ENCODE data around the gene DLG2. TPM values are rescaled to one million over a fixed set of nuclear protein-coding genes. Genes with fewer than 3 reads are reported as not detected.

Gene DLG2
- total RNA-seq, 4 donors from 2014 or later, result 0.18 to 8.3 (median 2.5) TPM

- Histone ChIP-seq H3K36me3 (no peaks in the 10 kb centered on the region), H3K4me1 (no peaks in the 10 kb centered on the region), H3K4me3 (no peak overlapping the region), H3K27me3 (no peaks in the 10 kb centered on the region), H3K27ac (no peak overlapping the region), H3K9me3 (no peaks in the 10 kb centered on the region)
- DNase-seq, result no peak
- TF ChIP-seq POLR2A (IDR thresholded peaks at IDR 0.05), result no peak
- no peak for TF ChIP-seq CTCF (IDR thresholded peaks at IDR 0.05)
These were observed 1984.6 kb downstream of the DLG2 start for GRCh38 chr11:83642500-83642899.

GRCh38 chr11:83641511-83641910 lies 1985.6 kb downstream of the DLG2 start:
- Histone ChIP-seq H3K36me3 (no peaks in the 10 kb centered on the region), H3K9me3 (no peaks in the 10 kb centered on the region), H3K4me3 (no peak overlapping the region), H3K27me3 (no peaks in the 10 kb centered on the region), H3K27ac (no peak overlapping the region), H3K4me1 (no peaks in the 10 kb centered on the region)
- TF ChIP-seq POLR2A (IDR thresholded peaks at IDR 0.05), result no peak
- TF ChIP-seq CTCF (IDR thresholded peaks at IDR 0.05), result no peak
- DNase-seq, result no peak

GRCh38 chr11:83639995-83640758 lies 1987.0 kb downstream of the DLG2 start:
- DNase-seq, result no peak
- Histone ChIP-seq H3K27ac (no peak overlapping the region), H3K27me3 (no peaks in the 10 kb centered on the region)

GRCh38 chr11:83635166-83635565 lies 1992.0 kb downstream of the DLG2 start:
- no peak overlapping the region for H3K27ac ChIP-seq
- no peak for TF ChIP-seq CTCF (IDR thresholded peaks at IDR 0.05)
- TF ChIP-seq POLR2A (IDR thresholded peaks at IDR 0.05), result no peak
- H3K36me3 ChIP-seq, result no peaks in the 10 kb centered on the region
- no peaks in the 10 kb centered on the region for H3K27me3 ChIP-seq
- H3K4me3 ChIP-seq, result no peak overlapping the region
- H3K9me3 ChIP-seq, result no peaks in the 10 kb centered on the region
- no peak for DNase-seq
- H3K4me1 ChIP-seq, result no peaks in the 10 kb centered on the region

More at GRCh38 chr11:83639995-83640758, 1987.0 kb downstream of the DLG2 start:
- TF ChIP-seq POLR2A (IDR thresholded peaks at IDR 0.05) (no peak), CTCF (IDR thresholded peaks at IDR 0.05) (no peak)
- no peaks in the 10 kb centered on the region for H3K4me1 ChIP-seq
- H3K9me3 ChIP-seq, result no peaks in the 10 kb centered on the region
- H3K36me3 ChIP-seq, result no peaks in the 10 kb centered on the region
- H3K4me3 ChIP-seq, result no peak overlapping the region

GRCh38 chr11:83630211-83630610 lies 1996.9 kb downstream of the DLG2 start:
- no peak for TF ChIP-seq CTCF (IDR thresholded peaks at IDR 0.05)
- TF ChIP-seq POLR2A (IDR thresholded peaks at IDR 0.05), result no peak
- H3K9me3 ChIP-seq, result no peaks in the 10 kb centered on the region

More at GRCh38 chr11:83630211-83630610, 1996.9 kb downstream of the DLG2 start:
- no peak overlapping the region for H3K27ac ChIP-seq
- H3K36me3 ChIP-seq, result no peaks in the 10 kb centered on the region
- no peaks in the 10 kb centered on the region for H3K4me1 ChIP-seq
- no peaks in the 10 kb centered on the region for H3K27me3 ChIP-seq
- no peak for DNase-seq
- H3K4me3 ChIP-seq, result no peak overlapping the region
